PC-9 (cell line): ENCODE data around the gene CELF2.

Experiments
- EZH2 ChIP-seq: fragments of 200-600 bp; sonication (generic); IDR thresholded peaks from 2 replicates; pipeline ENCODE4 v1.8.0; 2017; ENCODE audit warnings: antibody characterized with exemption, low read depth
- TF ChIP-seq, protein P1 (sequence below): fragments of 200-600 bp; sonication (generic); conservative IDR thresholded peaks from 2 replicates; pipeline ENCODE4 v1.6.1; 2017; ENCODE audit warnings: mixed run types, antibody characterized with exemption, mild to moderate bottlenecking, moderate library complexity

DNA sequence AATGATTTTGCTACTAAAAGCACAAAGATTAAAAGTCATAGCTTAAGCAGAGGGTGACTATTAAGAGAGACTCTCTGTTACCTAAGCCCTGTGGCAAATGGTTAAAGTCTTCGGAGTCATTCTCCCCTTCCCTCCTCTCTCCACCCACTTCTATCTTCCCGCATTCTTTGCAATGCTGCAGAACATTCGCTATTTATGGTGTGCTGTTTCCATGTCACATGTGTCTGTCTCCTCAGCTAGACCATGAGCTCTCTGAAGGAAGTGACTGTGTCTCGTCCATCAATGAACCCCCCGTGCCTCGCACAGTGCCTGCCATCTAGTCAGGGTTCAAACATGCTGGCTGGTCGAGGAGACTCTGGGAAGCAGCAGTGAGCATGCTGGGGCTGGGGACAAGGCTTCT lies 321.3 kb downstream of the CELF2 start:
- TF ChIP-seq, protein P1, sequence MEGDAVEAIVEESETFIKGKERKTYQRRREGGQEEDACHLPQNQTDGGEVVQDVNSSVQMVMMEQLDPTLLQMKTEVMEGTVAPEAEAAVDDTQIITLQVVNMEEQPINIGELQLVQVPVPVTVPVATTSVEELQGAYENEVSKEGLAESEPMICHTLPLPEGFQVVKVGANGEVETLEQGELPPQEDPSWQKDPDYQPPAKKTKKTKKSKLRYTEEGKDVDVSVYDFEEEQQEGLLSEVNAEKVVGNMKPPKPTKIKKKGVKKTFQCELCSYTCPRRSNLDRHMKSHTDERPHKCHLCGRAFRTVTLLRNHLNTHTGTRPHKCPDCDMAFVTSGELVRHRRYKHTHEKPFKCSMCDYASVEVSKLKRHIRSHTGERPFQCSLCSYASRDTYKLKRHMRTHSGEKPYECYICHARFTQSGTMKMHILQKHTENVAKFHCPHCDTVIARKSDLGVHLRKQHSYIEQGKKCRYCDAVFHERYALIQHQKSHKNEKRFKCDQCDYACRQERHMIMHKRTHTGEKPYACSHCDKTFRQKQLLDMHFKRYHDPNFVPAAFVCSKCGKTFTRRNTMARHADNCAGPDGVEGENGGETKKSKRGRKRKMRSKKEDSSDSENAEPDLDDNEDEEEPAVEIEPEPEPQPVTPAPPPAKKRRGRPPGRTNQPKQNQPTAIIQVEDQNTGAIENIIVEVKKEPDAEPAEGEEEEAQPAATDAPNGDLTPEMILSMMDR: no peak
- TF ChIP-seq EZH2: no peak
